GM11168 (cell line): ENCODE results near the gene BMERB1.
"Not testable (repeated sequence)": the region's sequence is repeated elsewhere in the genome, so short reads cannot be mapped to it uniquely, and the experiment has no call there.

Source experiments
- in situ Hi-C: fragments of 300-500 bp; cut with MboI; formaldehyde crosslinking; loops from one replicate; pipeline ENCODE4 v1.12.0; 2022; ENCODE audit warnings: low sequenced_read_pairs; ENCODE audit not compliant: unreplicated experiment

Gene BMERB1

GRCh38 chr16:15434425-15435215 lies at the start of gene BMERB1:
Gene BMERB1, plus strand, starts transcription at chr16:15434588. Its CDS starts 66 bp downstream, at chr16:15434654.
- in situ Hi-C loops = no loop called here

DNA sequence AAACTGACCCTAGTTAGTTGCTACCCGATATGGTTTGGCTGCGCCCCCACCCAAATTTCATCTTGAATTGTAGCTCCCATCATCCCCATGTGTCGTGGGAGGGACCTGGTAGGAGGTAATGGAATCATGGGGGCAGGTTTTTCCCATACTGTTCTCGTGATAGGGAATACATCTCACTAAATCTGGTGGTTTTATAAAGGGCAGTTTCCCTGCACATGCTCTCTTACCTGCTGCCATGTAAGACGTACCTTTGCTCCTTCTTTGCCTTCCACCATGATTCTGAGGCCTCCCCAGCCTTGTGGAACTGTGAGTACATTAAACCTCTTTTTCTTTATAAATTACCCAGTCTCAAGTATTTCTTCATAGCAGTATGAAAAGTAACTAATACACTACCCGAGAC lies 46.3 kb upstream of the BMERB1 start:
- in situ Hi-C loops = not testable (repeated sequence)

GRCh38 chr16:15389916-15390315 lies 44.5 kb upstream of the BMERB1 start:
- in situ Hi-C loops = not testable (repeated sequence)

- in situ Hi-C loops = not testable (repeated sequence)
These were observed 41.4 kb upstream of the BMERB1 start for GRCh38 chr16:15393025-15393424.

- in situ Hi-C loops = not testable (repeated sequence)
These were observed 38.5 kb upstream of the BMERB1 start, which contains the start of gene MPV17L for GRCh38 chr16:15395631-15396508. Gene MPV17L, plus strand, starts transcription at chr16:15395754. Its CDS starts 144 bp downstream, at chr16:15395898.

- in situ Hi-C loops = not testable (repeated sequence)
These were observed 37.9 kb upstream of the BMERB1 start for GRCh38 chr16:15396509-15396829.

- in situ Hi-C loops = no loop called here
These were observed 37.3 kb upstream of the BMERB1 start for GRCh38 chr16:15396948-15397594.

GRCh38 chr16:15398618-15399316 lies 35.6 kb upstream of the BMERB1 start:
- in situ Hi-C loops = no loop called here

- in situ Hi-C loops = no loop called here
These were observed 35.1 kb upstream of the BMERB1 start for GRCh38 chr16:15399317-15399716.

DNA sequence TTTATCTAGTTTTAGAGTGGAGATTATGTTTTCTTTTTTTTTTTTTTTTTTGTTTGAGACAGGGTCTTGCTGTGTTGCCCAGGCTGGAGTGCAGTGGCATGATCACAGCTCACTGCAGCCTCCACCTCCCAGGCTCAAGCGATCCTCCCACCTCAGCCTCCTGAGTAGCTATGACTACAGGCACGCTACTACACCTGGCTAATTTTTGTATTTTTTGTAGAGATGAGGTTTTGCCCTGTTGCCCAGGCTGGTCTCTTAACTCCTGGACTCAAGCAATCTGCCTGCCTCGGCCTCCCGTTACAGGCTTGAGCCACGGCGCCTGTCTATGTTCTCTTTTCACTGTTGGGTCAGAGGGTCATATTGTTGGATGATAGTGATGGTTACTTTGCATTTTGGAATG lies 34.1 kb upstream of the BMERB1 start:
- in situ Hi-C loops = not testable (repeated sequence)

- in situ Hi-C loops = no loop called here
These were observed 32.4 kb upstream of the BMERB1 start for GRCh38 chr16:15401972-15402371.

DNA sequence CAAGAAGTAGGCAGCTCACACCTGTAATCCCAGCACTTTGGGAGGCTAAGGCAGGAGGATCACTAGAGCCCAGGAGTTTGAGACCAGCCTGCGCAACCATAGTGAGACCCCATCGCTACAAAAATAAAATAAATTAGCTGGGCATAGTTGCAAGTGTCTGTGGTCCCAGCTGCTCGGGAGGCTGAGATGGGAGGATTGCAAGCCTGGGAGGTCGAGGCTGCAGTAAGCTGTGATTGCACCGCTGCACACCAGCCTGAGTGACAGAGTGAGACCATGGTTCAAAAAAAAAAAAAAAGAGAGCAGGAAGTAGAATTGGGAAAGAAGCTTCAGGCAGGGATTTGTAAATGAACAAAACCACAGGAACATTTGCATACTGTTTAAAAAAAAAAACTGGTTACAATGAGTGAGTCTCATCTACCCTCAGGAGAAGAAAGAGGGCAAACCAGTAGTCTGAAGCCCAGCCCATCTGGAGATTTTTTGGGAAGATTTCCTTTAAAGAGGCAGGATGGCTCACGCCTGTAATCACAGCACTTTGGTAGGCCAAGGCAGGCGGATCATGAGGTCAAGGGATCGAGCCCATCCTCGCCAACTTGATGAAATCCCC lies 30.9 kb upstream of the BMERB1 start:
- in situ Hi-C loops = no loop called here

- in situ Hi-C loops = not testable (repeated sequence)
These were observed 30.3 kb upstream of the BMERB1 start for GRCh38 chr16:15404091-15404490.

DNA sequence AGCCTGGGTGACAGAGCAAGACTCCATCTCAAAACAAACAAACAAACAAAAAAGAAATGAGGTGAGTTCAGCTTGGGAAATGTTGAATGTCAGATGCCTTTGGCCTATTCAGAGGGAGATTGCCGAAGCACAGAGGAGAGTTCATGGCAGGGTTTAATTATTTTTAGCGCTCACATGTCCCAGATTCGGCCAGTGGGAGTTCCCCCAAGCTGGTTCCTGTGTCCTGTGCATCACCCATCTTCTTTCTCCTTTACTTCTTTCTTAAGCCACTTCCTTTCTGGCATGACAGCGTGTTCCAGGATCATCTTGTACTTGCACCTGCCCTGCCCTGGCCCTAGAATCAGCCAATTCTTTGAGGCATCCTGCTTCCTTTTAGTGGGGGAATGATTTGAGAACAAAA lies 29.6 kb upstream of the BMERB1 start:
- in situ Hi-C loops = no loop called here

- in situ Hi-C loops = not testable (repeated sequence)
These were observed 26.6 kb upstream of the BMERB1 start for GRCh38 chr16:15407756-15408155.

DNA sequence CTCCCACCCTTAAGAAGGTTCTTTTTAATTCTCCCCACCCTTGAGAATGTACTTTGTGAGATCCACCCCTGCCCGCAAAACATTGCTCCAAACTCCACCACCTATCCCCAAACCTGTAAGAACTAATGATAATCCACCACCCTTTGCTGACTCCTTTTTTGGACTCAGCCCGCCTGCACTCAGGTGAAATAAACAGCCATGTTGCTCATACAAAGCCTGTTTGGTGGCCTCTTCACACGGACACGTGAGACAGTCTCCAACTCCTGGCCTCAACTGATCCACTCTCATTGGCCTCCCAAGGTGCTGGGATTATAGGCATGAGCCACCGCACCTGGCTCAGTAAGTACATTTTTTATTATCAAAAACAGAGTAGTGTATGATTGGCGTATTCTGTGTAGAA lies 24.9 kb upstream of the BMERB1 start:
- in situ Hi-C loops = not testable (repeated sequence)

- in situ Hi-C loops = loop anchor here (10.0 kb wide), 1 partner anchor 289 kb away; no protein-coding TSS in a partner anchor
These were observed 18.8 kb upstream of the BMERB1 start for GRCh38 chr16:15415511-15415985.

DNA sequence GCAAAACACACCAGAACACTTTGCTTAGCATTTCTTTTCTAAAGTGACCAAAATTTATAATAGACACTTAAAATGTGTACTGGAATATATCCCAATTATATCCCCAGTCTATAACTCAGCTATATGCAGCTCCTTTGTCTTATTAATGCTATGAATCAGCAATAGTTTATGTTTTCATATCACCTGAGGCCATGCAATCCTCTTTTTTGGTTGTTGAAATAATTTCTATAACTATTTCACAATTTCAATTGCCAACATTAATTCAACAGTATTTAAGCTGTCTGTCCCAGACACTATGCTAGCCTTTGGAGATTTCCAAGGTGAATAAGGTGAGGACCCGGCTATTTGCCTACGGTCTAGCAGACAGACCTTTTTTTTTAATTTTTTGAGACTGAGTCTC lies 17.2 kb upstream of the BMERB1 start:
- in situ Hi-C loops = loop anchor here (10.0 kb wide), 1 partner anchor 288 kb away; no protein-coding TSS in a partner anchor

DNA sequence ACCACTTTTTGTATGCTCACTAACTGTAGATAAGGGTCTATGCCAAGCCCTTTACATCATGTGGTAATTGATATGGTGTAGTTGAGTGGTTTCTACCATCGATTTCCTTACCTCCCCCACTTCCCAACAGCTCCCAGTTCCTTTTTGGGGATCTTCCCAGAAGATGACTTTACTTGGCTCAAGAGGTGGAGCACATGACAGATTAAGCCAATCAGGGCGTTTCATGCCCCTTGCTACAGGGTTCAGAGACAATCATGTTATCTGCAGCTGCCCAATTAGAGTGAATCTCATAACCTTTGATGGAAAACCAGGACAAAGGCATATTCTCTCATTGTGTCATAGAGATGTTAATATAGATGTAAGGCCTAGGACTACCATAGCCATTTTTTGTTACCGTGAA lies 16.2 kb upstream of the BMERB1 start:
- in situ Hi-C loops = loop anchor here (10.0 kb wide), 1 partner anchor 287 kb away; no protein-coding TSS in a partner anchor
